ENCODE data around the gene EPS8.
A peak's percentile ranks its signal among the peaks of the same experiment; 100 is the strongest.

Gene EPS8

DNA sequence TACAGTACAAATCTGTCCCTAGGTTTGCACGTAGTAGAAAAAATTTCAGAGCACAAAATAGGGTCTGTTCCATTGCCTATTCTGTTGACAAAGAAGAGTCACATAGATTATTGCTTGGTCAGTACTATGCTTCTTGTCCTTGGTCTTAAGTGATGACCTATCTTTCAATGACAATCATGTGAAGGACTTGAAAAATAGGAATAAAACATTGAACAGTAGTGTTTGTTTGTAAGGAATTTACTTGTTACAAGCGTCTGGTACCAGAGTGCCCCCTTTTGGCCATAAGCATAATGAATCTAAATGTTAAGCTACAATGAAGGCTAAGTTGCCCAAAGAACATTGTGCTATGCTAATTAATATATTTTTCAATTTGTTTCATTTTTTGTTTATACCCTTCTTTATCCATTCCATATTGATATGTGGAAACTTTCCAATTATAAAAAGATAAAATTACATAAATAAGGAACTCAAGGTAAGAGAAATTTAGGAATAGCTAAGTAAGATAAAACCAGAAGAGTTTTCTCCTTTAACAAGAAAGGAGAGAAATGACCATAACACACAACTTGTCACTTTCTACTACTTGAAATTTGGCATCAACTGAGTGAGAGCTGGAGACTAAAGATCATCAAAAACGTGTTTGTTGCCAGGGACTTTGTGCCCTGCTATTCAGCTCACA lies 204.7 kb downstream of the EPS8 start:
- H3K36me3 ChIP-seq (ENCODE audit: insufficient read depth, insufficient read length, low read length): no peaks in the 10 kb centered on the region
- peak; percentile 86 for DNase-seq (ENCODE audit: low read depth, low spot score)
- H3K4me3 ChIP-seq (ENCODE audit: insufficient read length, low read depth): no peak overlapping the region
- H3K9me3 ChIP-seq (ENCODE audit: insufficient read depth, low read length): peaks cover 5% of the 10 kb centered on the region; the same call in 1 of the 2 replicates
- H3K9ac ChIP-seq (ENCODE audit: insufficient read length, low read depth): no peak overlapping the region
- no peak for TF ChIP-seq SUZ12 (IDR thresholded peaks at IDR 0.05; ENCODE audit: extremely low read depth, insufficient read depth, insufficient read length)
- no peak for TF ChIP-seq YY1 (IDR thresholded peaks at IDR 0.05; ENCODE audit: insufficient read depth, insufficient read length)
- TF ChIP-seq ZNF274 (IDR thresholded peaks at IDR 0.05; ENCODE audit: low read depth, low read length): no peak
- H3K27me3 ChIP-seq (ENCODE audit: insufficient read depth, insufficient read length): no peaks in the 10 kb centered on the region
- no peaks in the 10 kb centered on the region for H3K4me1 ChIP-seq (ENCODE audit: insufficient read depth, insufficient read length)

DNA sequence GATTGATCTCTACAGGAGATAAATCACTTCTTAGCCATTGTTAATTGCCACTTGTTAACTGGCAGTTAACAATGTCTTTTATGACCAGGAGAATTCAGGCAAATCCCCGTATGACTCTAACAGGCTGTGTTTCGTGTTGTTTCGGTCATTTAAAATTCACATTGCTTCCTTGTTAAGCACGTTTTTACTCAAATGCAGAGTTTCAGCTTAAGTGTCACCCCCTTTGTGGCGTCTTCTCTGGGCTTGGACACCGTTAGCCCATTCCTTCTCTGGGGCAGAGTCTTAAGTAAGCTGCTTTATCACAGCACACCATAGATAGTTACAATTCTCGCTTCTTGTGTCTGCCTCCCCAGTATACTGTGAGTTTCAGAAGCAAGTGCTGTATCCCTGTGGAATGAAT lies 205.4 kb downstream of the EPS8 start:
- TF ChIP-seq SUZ12 (IDR thresholded peaks at IDR 0.05; ENCODE audit: extremely low read depth, insufficient read depth, insufficient read length): no peak
- no peaks in the 10 kb centered on the region for H3K4me1 ChIP-seq (ENCODE audit: insufficient read depth, insufficient read length)
- peaks cover 5% of the 10 kb centered on the region; the same call in 1 of the 2 replicates for H3K9me3 ChIP-seq (ENCODE audit: insufficient read depth, low read length)
- no peaks in the 10 kb centered on the region for H3K27me3 ChIP-seq (ENCODE audit: insufficient read depth, insufficient read length)
- no peak for DNase-seq (ENCODE audit: low read depth, low spot score)
- H3K9ac ChIP-seq (ENCODE audit: insufficient read length, low read depth): no peak overlapping the region
- H3K36me3 ChIP-seq (ENCODE audit: insufficient read depth, insufficient read length, low read length): no peaks in the 10 kb centered on the region
- H3K4me3 ChIP-seq (ENCODE audit: insufficient read length, low read depth): no peak overlapping the region

DNA sequence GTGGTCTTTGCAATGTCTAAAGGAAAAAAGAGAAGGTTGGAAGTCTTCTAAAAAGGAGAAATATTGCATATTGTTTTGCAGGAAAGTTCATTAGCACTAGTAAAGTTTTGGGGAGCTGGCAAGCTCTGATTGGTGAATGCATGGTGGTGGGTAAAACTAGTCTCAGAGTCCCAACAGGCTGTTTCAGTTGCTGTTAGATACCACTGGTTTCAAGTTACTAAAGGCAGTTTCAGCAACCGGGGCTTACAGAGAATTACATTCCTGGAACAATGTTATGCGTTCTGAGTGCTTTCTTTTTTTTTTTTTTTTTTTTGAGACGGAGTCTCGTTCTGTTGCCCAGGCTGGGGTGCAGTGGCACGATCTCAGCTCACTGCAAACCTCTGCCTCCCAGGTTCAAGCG lies 208.2 kb downstream of the EPS8 start:
- H3K4me1 ChIP-seq (ENCODE audit: insufficient read depth, insufficient read length): no peaks in the 10 kb centered on the region
- H3K4me3 ChIP-seq (ENCODE audit: insufficient read length, low read depth): no peak overlapping the region
- peaks cover 5% of the 10 kb centered on the region; the same call in 1 of the 2 replicates for H3K9me3 ChIP-seq (ENCODE audit: insufficient read depth, low read length)
- H3K27me3 ChIP-seq (ENCODE audit: insufficient read depth, insufficient read length): no peaks in the 10 kb centered on the region
- TF ChIP-seq YY1 (IDR thresholded peaks at IDR 0.05; ENCODE audit: insufficient read depth, insufficient read length) (no peak), ZNF274 (IDR thresholded peaks at IDR 0.05; ENCODE audit: low read depth, low read length) (no peak), SUZ12 (IDR thresholded peaks at IDR 0.05; ENCODE audit: extremely low read depth, insufficient read depth, insufficient read length) (no peak)
- no peak overlapping the region for H3K9ac ChIP-seq (ENCODE audit: insufficient read length, low read depth)
- peak; percentile 23 for DNase-seq (ENCODE audit: low read depth, low spot score)
- H3K36me3 ChIP-seq (ENCODE audit: insufficient read depth, insufficient read length, low read length): no peaks in the 10 kb centered on the region

DNA sequence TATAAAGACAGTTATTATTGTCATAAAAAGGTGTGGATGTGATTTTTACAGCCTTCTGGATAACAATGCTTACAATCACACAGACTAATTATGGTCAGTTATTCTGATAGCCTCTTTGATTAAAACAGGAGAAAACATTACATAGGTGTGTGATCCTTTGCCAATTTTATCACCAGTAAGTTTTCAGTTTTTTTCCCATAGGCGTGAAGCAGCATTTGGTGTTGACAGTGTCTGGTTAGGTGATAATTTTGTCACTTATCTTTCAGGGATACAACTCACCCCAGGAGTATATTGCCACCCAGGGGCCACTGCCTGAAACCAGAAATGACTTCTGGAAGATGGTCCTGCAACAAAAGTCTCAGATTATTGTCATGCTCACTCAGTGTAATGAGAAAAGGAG lies 208.8 kb downstream of the EPS8 start:
- H3K4me1 ChIP-seq (ENCODE audit: insufficient read depth, insufficient read length): no peaks in the 10 kb centered on the region
- H3K36me3 ChIP-seq (ENCODE audit: insufficient read depth, insufficient read length, low read length): no peaks in the 10 kb centered on the region
- H3K9ac ChIP-seq (ENCODE audit: insufficient read length, low read depth): no peak overlapping the region
- H3K27me3 ChIP-seq (ENCODE audit: insufficient read depth, insufficient read length): no peaks in the 10 kb centered on the region
- DNase-seq (ENCODE audit: low read depth, low spot score): no peak
- no peak overlapping the region for H3K4me3 ChIP-seq (ENCODE audit: insufficient read length, low read depth)
- no peak for TF ChIP-seq ZNF274 (IDR thresholded peaks at IDR 0.05; ENCODE audit: low read depth, low read length)
- TF ChIP-seq YY1 (IDR thresholded peaks at IDR 0.05; ENCODE audit: insufficient read depth, insufficient read length): no peak
- TF ChIP-seq SUZ12 (IDR thresholded peaks at IDR 0.05; ENCODE audit: extremely low read depth, insufficient read depth, insufficient read length): no peak
- peaks cover 5% of the 10 kb centered on the region; the same call in 1 of the 2 replicates for H3K9me3 ChIP-seq (ENCODE audit: insufficient read depth, low read length)

DNA sequence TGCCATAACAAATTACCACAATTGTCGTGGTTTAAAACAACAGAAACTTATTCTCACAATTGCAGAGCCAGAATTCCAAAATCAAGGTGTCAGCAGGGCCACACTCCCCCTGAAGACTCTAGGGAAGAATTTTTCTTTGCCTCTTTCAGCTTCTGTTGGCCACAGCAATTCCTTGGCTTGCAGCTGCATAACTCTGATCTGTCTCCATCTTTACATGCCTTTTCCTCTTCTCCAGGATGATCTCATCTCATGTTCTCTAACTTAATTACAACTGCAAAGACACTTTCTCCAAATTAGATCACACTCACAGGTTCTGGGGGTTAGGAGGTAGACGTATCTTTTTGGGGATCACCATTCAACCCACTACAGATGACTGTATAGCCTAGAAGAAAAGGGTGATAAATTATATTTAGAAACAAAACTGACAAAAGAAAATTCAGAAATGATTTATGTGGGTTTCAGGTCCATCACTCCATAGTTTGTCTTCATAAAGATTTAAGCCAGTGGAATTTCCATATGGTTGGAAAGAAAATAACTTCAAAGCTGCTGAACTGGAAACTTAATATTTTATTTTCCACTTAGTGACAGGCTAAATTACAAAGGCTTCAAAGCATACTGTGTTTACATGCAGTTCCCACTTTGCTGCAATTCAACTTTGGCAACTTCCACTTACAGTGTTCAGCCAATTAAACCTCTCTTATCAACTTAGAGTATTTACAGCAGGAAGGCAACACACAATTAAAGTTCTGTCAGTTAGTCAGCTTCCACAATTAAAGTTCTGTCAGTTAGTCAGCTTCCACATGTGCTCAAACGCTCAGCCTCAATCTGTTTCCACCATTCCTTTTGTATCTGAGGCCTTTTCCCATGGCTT lies 213.3 kb downstream of the EPS8 start:
- Histone ChIP-seq H3K27me3 (ENCODE audit: insufficient read depth, insufficient read length) (no peaks in the 10 kb centered on the region), H3K4me1 (ENCODE audit: insufficient read depth, insufficient read length) (no peaks in the 10 kb centered on the region), H3K36me3 (ENCODE audit: insufficient read depth, insufficient read length, low read length) (no peaks in the 10 kb centered on the region), H3K9me3 (ENCODE audit: insufficient read depth, low read length) (no peaks in the 10 kb centered on the region), H3K9ac (ENCODE audit: insufficient read length, low read depth) (no peak overlapping the region), H3K4me3 (ENCODE audit: insufficient read length, low read depth) (no peak overlapping the region)
- TF ChIP-seq SUZ12 (IDR thresholded peaks at IDR 0.05; ENCODE audit: extremely low read depth, insufficient read depth, insufficient read length): no peak
- no peak for TF ChIP-seq ZNF274 (IDR thresholded peaks at IDR 0.05; ENCODE audit: low read depth, low read length)
- no peak for TF ChIP-seq YY1 (IDR thresholded peaks at IDR 0.05; ENCODE audit: insufficient read depth, insufficient read length)
- no peak for DNase-seq (ENCODE audit: low read depth, low spot score)

DNA sequence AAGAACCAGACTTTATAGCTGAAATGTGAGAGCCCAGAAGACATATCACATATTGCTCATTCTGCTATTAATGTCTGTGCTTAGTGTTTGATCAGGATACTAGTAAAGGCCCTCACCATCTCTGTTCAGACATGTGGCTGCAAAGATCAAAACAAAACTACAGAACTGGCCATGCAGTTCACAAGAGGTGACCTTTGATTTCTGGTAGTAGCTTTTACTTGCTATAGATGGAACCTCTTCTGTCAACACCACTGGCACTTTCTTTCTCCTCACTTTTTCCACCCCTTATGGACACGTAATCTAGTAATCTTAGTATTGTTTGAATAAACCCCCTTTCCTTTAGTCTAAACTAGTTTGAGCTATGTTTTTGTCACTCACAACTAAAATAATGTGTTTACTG lies 214.8 kb downstream of the EPS8 start:
- Histone ChIP-seq H3K4me3 (ENCODE audit: insufficient read length, low read depth) (no peak overlapping the region), H3K9ac (ENCODE audit: insufficient read length, low read depth) (no peak overlapping the region), H3K4me1 (ENCODE audit: insufficient read depth, insufficient read length) (no peaks in the 10 kb centered on the region), H3K27me3 (ENCODE audit: insufficient read depth, insufficient read length) (no peaks in the 10 kb centered on the region), H3K36me3 (ENCODE audit: insufficient read depth, insufficient read length, low read length) (no peaks in the 10 kb centered on the region), H3K9me3 (ENCODE audit: insufficient read depth, low read length) (no peaks in the 10 kb centered on the region)
- DNase-seq (ENCODE audit: low read depth, low spot score): no peak
- TF ChIP-seq SUZ12 (IDR thresholded peaks at IDR 0.05; ENCODE audit: extremely low read depth, insufficient read depth, insufficient read length) (no peak), YY1 (IDR thresholded peaks at IDR 0.05; ENCODE audit: insufficient read depth, insufficient read length) (no peak), ZNF274 (IDR thresholded peaks at IDR 0.05; ENCODE audit: low read depth, low read length) (no peak)
